H1 (cell line): Measurements from ENCODE around the gene GJB3.

Experiments
- EGR1 ChIP-seq: IDR thresholded peaks from 2 replicates; pipeline ENCODE4 v1.6.1; 2011; ENCODE audit warnings: low read depth, low read length, borderline replicate concordance
- GTF2F1 ChIP-seq: IDR thresholded peaks from 2 replicates; pipeline ENCODE4 v1.6.1; 2012; ENCODE audit warnings: low read depth, low read length, improper control_type of control experiment, borderline replicate concordance
- POLR2AphosphoS5 ChIP-seq: IDR thresholded peaks from 2 replicates; pipeline ENCODE4 v1.6.1; 2011; ENCODE audit warnings: low read depth, low read length
- SIN3A ChIP-seq, 2 experiments: IDR thresholded peaks in 1 of 2; conservative IDR thresholded peaks in 1 of 2; 2 replicates each; pipeline ENCODE4 v1.6.1; 2011 to 2012; ENCODE audit warnings: low read length in 2 of 2, improper control_type of control experiment in 1 of 2, low read depth in 1 of 2, mild to moderate bottlenecking in 1 of 2
- SIX5 ChIP-seq: IDR thresholded peaks from 2 replicates; pipeline ENCODE4 v1.6.1; 2011; ENCODE audit warnings: mild to moderate bottlenecking, low read depth, low read length
- SP2 ChIP-seq: IDR thresholded peaks from 2 replicates; pipeline ENCODE4 v1.6.1; 2012; ENCODE audit warnings: mild to moderate bottlenecking, low read length, inconsistent platforms
- USF2 ChIP-seq: IDR thresholded peaks from 2 replicates; pipeline ENCODE4 v1.6.1; 2011; ENCODE audit warnings: low read length, improper control_type of control experiment
- TF ChIP-seq, protein P1 (sequence below), 3 experiments: IDR thresholded peaks; 1 replicate in 2 of 3; 2 replicates in 1 of 3; pipeline versions ENCODE4 v1.5.1 to v1.6.1; 2011; ENCODE audit warnings: low read length in 3 of 3, mild to moderate bottlenecking in 3 of 3, inconsistent platforms in 2 of 3, low read depth in 1 of 3, moderate library complexity in 1 of 3; ENCODE audit not compliant: insufficient read depth in 1 of 3; ENCODE audit errors: control extremely low read depth in 1 of 3

DNA sequence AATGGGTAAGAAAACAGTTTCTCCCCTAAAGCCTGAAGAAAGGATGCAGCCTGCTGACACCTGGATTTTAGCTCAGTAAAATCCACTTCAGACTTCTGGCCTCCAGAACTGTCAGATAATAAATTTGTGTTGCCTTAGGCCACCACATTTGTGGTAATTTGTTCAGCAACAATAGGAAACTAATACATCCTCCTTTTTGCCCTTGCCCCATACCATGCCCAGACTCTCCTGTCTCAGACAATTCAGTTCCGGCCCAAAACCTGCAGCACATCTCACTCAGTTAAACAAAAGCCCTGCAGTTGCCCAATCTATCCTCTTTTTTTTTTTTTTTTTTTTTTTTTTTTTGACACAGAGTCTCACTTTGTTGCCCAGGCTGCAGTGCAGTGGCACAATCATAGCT, 52.7 kb downstream of the GJB3 start:
- TF ChIP-seq, protein P1, sequence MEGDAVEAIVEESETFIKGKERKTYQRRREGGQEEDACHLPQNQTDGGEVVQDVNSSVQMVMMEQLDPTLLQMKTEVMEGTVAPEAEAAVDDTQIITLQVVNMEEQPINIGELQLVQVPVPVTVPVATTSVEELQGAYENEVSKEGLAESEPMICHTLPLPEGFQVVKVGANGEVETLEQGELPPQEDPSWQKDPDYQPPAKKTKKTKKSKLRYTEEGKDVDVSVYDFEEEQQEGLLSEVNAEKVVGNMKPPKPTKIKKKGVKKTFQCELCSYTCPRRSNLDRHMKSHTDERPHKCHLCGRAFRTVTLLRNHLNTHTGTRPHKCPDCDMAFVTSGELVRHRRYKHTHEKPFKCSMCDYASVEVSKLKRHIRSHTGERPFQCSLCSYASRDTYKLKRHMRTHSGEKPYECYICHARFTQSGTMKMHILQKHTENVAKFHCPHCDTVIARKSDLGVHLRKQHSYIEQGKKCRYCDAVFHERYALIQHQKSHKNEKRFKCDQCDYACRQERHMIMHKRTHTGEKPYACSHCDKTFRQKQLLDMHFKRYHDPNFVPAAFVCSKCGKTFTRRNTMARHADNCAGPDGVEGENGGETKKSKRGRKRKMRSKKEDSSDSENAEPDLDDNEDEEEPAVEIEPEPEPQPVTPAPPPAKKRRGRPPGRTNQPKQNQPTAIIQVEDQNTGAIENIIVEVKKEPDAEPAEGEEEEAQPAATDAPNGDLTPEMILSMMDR (IDR thresholded peaks at IDR 0.05; ENCODE audit: control extremely low read depth in 1 of 3, insufficient read depth in 1 of 3, low read depth in 1 of 3, low read length in 3 of 3), result no peak
- TF ChIP-seq GTF2F1, result no peak
- TF ChIP-seq USF2, result no peak
- no peak for TF ChIP-seq SP2
- TF ChIP-seq POLR2AphosphoS5, result no peak
- TF ChIP-seq SIX5, result no peak
- no peak for TF ChIP-seq SIN3A (conservative IDR thresholded peaks at IDR 0.05 in 1 of 2, IDR thresholded peaks at IDR 0.05 in 1 of 2; ENCODE audit: low read depth in 1 of 2, low read length in 2 of 2)
- no peak for TF ChIP-seq EGR1
